ENCODE data around the gene ITGAX.
"Not testable (repeated sequence)": the region's sequence is repeated elsewhere in the genome, so short reads cannot be mapped to it uniquely, and the experiment has no call there.

The ITGAX gene

GRCh38 chr16:31332544-31332943 lies 22.4 kb upstream of the ITGAX start:
- Mint-ChIP-seq H3K27me3 (no peaks in the 10 kb centered on the region), H3K27ac (no peak overlapping the region), H3K36me3 (ENCODE audit: low read depth) (peaks cover 55% of the 10 kb centered on the region), H3K4me1 (ENCODE audit: low read depth) (peaks cover 76% of the 10 kb centered on the region), H3K9me3 (no peaks in the 10 kb centered on the region), H3K4me3 (no peak overlapping the region)
- intact Hi-C loops (cut with micrococcal nuclease), result no loop called here

DNA sequence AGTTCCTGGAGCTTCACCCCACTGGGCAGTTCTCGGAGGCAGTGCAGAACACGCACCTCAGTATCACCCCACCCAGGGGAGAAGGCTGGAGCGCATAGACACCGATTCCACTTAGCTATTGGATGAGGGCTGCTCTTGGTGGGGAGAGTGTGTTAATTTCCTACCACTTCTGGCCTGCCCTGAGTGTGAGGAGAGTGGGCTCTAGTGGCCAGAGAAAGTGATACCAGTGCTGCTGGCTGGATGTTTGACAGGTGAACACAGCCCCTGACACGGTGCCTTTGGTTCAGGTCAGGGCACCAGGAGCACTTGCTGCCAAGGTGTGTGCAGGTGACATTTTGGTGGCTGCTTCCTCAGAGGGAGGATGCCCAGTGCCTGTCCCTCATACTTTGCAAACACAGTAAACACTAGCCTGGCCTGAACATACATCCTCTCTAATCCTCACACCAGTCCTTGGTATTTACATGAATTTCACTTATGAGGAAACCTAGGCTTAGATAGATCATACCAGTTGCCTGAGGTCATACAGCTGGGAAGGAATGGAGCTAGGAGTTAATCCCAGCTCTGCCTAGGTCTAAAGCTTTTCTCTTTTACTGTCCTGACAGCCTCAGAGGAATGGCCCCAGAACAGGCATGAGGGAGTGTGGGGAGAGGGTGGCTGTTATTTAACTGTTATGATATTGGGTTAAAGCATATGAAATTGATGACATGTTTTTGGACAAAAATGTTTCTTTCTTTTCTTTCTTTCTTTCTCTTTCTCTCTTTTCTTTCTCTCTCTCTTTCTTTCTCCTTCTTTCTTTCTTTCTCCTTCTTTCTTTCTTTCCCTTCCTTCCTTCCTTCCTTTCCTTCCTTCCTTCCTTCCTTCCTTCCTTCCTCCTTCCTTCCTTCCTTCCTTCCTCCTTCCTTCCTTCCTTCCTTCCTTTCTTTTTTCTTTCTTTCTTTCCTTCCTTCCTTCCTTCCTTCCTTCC lies 21.0 kb upstream of the ITGAX start:
- intact Hi-C loops (cut with micrococcal nuclease), result no loop called here
- H3K4me3 Mint-ChIP-seq, result no peak overlapping the region
- H3K27ac Mint-ChIP-seq, result peak overlapping the region; percentile 30
- H3K36me3 Mint-ChIP-seq (ENCODE audit: low read depth), result peaks cover 41% of the 10 kb centered on the region
- no peaks in the 10 kb centered on the region for H3K9me3 Mint-ChIP-seq
- H3K27me3 Mint-ChIP-seq, result no peaks in the 10 kb centered on the region
- peaks cover 76% of the 10 kb centered on the region for H3K4me1 Mint-ChIP-seq (ENCODE audit: low read depth)

- Mint-ChIP-seq H3K4me3 (no peak overlapping the region), H3K4me1 (ENCODE audit: low read depth) (peaks cover 75% of the 10 kb centered on the region), H3K9me3 (no peaks in the 10 kb centered on the region), H3K27ac (peak overlapping the region; percentile 30), H3K36me3 (ENCODE audit: low read depth) (peaks cover 31% of the 10 kb centered on the region), H3K27me3 (no peaks in the 10 kb centered on the region)
- intact Hi-C loops (cut with micrococcal nuclease), result no loop called here
These were observed 20.0 kb upstream of the ITGAX start for GRCh38 chr16:31334934-31335333.

DNA sequence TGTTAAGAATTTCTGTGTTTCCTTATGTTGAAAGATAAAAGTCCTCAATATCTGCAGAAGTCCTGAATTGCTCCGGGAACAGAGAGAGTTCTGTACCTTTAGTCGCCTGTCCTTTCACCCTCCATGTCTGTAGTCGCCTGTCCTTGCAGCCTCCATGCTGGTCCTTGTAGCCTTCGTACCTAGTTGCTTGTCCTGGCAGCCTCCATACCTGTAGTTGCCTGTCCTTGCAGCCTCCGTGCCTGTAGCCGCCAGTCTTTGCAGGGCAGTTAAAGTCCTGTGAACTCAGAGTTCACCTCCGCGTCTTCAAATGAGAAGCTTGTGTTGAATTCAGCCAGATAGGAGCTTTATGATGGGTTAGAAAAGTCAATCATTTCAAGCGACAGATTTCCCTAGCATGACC lies 19.5 kb upstream of the ITGAX start:
- peaks cover 70% of the 10 kb centered on the region for H3K4me1 Mint-ChIP-seq (ENCODE audit: low read depth)
- H3K4me3 Mint-ChIP-seq, result no peak overlapping the region
- no peaks in the 10 kb centered on the region for H3K27me3 Mint-ChIP-seq
- intact Hi-C loops (cut with micrococcal nuclease), result no loop called here
- H3K36me3 Mint-ChIP-seq (ENCODE audit: low read depth), result peaks cover 26% of the 10 kb centered on the region
- H3K9me3 Mint-ChIP-seq, result no peaks in the 10 kb centered on the region
- no peak overlapping the region for H3K27ac Mint-ChIP-seq

- H3K4me1 Mint-ChIP-seq (ENCODE audit: low read depth), result peaks cover 53% of the 10 kb centered on the region
- H3K27me3 Mint-ChIP-seq; H3K9me3 Mint-ChIP-seq; H3K27ac Mint-ChIP-seq; intact Hi-C loops (cut with micrococcal nuclease); H3K36me3 Mint-ChIP-seq (ENCODE audit: low read depth); H3K4me3 Mint-ChIP-seq: not testable (repeated sequence)
These were observed 16.8 kb upstream of the ITGAX start for GRCh38 chr16:31338166-31338685.

DNA sequence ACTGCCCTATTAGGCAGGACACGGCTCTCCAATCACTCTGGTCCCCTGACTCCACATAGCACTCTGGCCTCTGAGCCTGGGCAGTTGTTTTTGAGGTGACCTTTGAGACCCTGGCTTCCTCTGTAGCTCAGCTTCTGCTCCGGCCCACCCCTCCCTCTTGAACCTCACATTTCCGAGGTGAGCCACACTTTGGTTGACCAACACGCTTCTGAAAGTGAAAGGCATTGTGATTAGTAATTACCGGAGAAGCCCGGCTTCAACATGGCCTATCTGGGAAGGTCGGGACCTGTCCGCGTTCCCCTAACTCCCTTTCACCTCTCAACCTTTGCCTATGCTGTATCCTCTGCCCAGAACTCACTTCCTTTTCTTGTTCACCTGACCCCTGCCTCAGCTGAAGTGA lies 10.3 kb upstream of the ITGAX start:
- Mint-ChIP-seq H3K4me3 (peak overlapping the region; percentile 0), H3K27me3 (no peaks in the 10 kb centered on the region), H3K27ac (peak overlapping the region; percentile 29), H3K36me3 (ENCODE audit: low read depth) (no peaks in the 10 kb centered on the region), H3K9me3 (no peaks in the 10 kb centered on the region), H3K4me1 (ENCODE audit: low read depth) (peaks cover 50% of the 10 kb centered on the region)
- intact Hi-C loops (cut with micrococcal nuclease), result no loop called here

- no peaks in the 10 kb centered on the region for H3K27me3 Mint-ChIP-seq
- H3K36me3 Mint-ChIP-seq (ENCODE audit: low read depth), result no peaks in the 10 kb centered on the region
- H3K4me3 Mint-ChIP-seq, result no peak overlapping the region
- intact Hi-C loops (cut with micrococcal nuclease), result no loop called here
- H3K9me3 Mint-ChIP-seq, result no peaks in the 10 kb centered on the region
- peak overlapping the region; percentile 97 for H3K27ac Mint-ChIP-seq
- peaks cover 75% of the 10 kb centered on the region for H3K4me1 Mint-ChIP-seq (ENCODE audit: low read depth)
These were observed 7.5 kb upstream of the ITGAX start for GRCh38 chr16:31347445-31347844.

DNA sequence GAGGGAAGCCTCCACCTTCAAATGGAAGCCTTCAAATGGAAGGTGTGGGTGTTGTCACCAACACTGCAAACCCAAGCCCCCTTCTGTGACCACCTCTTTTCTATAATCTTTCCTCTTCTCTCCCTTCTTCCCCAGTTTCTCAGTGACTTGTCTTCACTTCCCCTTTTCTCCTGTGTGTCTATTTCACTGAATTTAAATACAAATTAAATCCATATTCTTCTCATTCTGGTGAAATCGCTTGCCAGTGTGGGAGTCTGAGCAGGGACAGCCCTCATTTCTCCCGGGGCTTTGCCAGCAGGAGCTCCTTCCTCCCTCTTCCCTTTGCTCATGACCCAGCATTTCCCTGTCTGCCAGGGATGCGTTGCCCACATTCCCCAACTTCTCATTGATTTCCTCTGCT lies 6.4 kb upstream of the ITGAX start:
- no peaks in the 10 kb centered on the region for H3K9me3 Mint-ChIP-seq
- H3K4me3 Mint-ChIP-seq, result peak overlapping the region; percentile 7
- peak overlapping the region; percentile 97 for H3K27ac Mint-ChIP-seq
- intact Hi-C loops (cut with micrococcal nuclease), result no loop called here
- H3K27me3 Mint-ChIP-seq, result no peaks in the 10 kb centered on the region
- no peaks in the 10 kb centered on the region for H3K36me3 Mint-ChIP-seq (ENCODE audit: low read depth)
- H3K4me1 Mint-ChIP-seq (ENCODE audit: low read depth), result peaks cover 86% of the 10 kb centered on the region

DNA sequence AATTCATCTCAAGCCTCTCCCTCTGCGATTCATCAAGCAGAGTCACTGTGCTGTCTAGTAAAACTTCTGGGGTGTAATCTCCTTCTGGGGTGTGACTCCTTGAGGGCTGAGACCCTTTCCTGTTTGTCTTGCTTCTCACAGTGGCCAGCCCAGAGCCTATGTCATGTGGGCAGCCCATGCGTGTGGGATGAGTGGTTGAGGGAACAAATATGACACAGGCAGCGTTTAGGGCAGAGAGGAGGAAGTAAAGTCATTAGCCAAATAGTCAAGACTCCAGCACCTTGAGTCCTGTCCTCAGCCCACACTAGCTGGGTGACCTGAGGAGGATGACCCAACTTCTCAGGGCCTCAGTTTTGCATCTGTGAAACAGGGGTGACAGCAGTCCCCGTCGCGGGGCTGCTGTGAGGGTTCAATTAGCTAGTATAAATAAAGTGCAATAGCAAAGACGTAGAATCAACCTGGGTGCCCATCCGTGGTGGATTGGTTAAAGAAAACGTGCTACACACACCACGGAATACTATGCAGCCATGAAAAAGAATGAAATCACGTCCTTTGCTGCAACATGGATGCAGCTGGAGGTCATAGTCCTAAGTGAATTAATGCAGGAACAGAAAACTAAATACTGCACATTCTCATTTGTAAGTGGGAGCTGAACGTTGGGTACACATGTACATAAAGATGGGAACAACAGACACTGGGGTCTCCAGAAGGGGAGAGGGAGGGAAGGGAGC lies 4.5 kb upstream of the ITGAX start:
- no peaks in the 10 kb centered on the region for H3K9me3 Mint-ChIP-seq
- peaks cover 6% of the 10 kb centered on the region for H3K36me3 Mint-ChIP-seq (ENCODE audit: low read depth)
- H3K4me1 Mint-ChIP-seq (ENCODE audit: low read depth), result peaks cover 89% of the 10 kb centered on the region
- H3K4me3 Mint-ChIP-seq, result peak overlapping the region; percentile 42
- intact Hi-C loops (cut with micrococcal nuclease), result loop anchor here (10.0 kb wide), 1 partner anchor 166 kb away; the partner anchor contains the start of gene FUS
- no peaks in the 10 kb centered on the region for H3K27me3 Mint-ChIP-seq
- H3K27ac Mint-ChIP-seq, result peak overlapping the region; percentile 97

DNA sequence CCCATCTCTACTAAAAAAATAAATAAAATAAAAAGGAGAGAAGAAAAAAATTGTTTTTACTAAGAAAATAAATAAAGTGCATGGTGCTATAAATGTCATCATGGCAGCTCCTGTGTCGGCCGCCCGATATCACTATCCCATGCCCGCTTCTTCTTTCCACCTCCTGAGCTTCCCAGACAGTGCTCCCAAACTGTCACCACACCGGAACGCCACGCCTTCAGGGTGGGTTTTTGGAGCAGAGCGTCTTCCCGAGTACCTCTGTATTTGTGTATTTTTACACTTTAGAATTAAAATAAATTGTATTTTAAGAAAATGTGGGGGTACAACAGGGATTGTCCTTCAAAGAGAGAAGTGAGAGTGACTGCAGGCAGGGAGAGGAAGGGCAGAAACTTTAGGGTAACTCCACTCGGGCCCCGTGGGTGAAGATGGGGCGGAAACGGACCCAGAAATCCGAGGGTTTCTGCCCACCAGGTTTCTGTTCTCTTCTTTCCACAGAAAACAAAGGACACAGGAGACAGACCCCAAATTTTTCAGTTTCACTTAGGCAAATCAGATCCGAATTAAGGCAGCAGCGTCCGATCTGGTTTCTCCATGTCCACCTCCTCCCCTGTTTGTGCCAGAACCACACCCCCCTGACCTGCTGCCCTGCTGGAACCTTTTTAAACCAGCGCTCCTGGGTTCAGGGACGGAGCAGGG lies 3.6 kb upstream of the ITGAX start:
- Mint-ChIP-seq H3K4me3 (peak overlapping the region; percentile 69), H3K9me3 (no peaks in the 10 kb centered on the region), H3K27ac (peak overlapping the region; percentile 97), H3K27me3 (no peaks in the 10 kb centered on the region), H3K36me3 (ENCODE audit: low read depth) (peaks cover 15% of the 10 kb centered on the region), H3K4me1 (ENCODE audit: low read depth) (peaks cover 94% of the 10 kb centered on the region)
- intact Hi-C loops (cut with micrococcal nuclease), result loop anchor here (10.0 kb wide), 1 partner anchor 167 kb away; the partner anchor contains the start of gene FUS

DNA sequence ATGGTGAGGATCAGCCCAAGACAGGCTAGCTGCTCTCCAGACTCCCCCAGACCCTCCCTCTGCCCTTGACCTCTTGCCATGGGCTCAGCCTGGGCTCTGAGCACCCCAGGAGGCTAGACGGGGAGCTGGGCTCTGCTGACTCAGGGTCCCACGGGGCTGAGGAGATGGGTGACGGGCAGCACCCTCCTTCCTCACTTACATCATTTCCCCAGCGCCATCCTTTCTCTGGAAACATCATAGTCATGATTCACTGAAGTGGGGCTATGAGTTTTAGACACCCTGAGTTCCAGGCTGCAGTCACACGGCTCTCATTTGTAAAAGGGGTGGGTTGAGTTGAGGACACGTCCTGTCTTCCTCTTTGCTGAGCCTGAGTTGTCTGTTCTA lies 3.0 kb upstream of the ITGAX start:
- no peaks in the 10 kb centered on the region for H3K27me3 Mint-ChIP-seq
- H3K4me3 Mint-ChIP-seq, result peak overlapping the region; percentile 69
- H3K27ac Mint-ChIP-seq, result peak overlapping the region; percentile 97
- no peaks in the 10 kb centered on the region for H3K9me3 Mint-ChIP-seq
- H3K4me1 Mint-ChIP-seq (ENCODE audit: low read depth), result peaks cover 94% of the 10 kb centered on the region
- peaks cover 21% of the 10 kb centered on the region for H3K36me3 Mint-ChIP-seq (ENCODE audit: low read depth)
- intact Hi-C loops (cut with micrococcal nuclease), result loop anchor here (10.0 kb wide), 1 partner anchor 167 kb away; the partner anchor contains the start of gene FUS

DNA sequence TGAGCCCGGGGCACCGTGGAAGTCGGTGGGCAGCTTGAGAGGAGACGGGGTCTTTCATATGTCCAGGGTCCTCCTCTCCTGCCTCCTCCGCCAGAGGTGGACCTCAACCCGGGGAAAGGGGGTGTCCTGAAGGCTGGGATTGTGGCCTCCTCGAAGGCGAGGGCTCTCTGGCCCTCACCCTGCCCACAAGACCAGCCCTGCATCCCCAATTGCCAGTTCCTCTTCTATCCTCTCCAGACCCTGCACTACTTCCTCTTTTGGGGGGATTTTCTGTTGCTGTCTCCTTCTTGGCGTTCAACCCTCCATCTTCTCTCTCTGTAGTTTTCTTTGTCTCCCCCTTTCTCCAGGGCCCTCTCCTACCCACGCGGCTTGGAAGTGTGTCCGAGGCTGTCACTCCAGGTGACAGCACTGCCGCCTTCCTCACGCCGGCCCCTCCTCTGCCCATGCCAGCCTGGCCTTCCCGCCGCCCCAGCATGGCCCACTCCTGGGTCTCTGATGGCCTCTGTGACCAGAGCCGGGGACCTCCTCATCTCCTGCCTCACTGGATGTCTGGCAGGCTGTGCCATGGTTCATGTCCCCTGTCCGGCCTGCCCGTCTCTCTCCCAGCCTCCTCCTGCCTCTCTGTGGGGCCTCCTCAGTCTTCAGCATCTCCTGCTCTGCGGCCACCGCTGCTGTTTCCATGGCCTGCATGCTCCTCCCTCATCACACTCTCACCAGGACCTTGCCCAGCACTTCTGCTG lies 2.4 kb upstream of the ITGAX start:
- intact Hi-C loops (cut with micrococcal nuclease), result loop anchor here (10.0 kb wide), 1 partner anchor 168 kb away; the partner anchor contains the start of gene FUS
- Mint-ChIP-seq H3K4me1 (ENCODE audit: low read depth) (peaks cover 94% of the 10 kb centered on the region), H3K4me3 (peak overlapping the region; percentile 69), H3K27me3 (no peaks in the 10 kb centered on the region), H3K36me3 (ENCODE audit: low read depth) (peaks cover 27% of the 10 kb centered on the region), H3K27ac (peak overlapping the region; percentile 97), H3K9me3 (no peaks in the 10 kb centered on the region)
